Measurements from ENCODE around the gene GLO1.

The GLO1 gene

DNA sequence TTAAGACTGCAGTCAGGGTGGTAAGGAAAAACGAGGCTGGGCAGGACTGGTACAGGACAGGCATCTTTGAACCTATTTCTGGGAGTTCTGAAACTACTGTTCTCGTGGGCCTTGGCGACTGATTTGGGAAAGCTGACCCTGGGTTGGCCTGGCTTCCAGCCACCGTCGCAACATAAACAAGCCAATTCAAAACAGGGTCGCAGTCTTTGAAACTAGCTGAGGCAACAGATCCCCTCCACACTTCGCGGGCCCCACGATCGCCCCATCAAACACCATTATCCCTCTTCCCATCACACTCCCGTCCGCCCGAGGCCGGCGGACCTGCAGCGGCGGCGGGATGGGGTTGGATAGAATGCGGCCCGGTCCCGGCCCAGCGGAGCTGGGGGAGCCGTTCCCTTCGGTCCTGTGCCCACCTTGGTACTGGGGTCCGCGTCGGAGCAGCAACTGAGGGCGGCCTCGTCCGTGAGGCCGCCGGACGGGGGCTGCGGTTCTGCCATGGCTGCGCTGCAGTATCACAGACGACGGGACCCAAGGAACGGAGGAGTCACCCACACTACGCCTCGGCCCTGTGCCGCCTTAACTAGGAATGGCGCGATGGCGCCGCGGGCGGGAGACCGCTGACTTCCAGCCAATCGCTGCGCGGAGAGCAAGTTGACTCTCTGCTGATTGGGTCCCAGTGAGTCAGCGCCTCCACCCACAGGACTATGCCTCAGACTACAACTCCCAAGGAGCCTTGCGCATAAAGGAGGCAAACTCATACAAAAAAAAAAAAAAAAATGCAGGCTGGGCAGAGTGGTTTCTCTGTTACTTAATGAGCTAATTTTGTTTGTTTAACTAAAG is at the start of gene GLO1:
Gene GLO1, minus strand, starts transcription at position 588 of the 840 bp plus-strand sequence. Its CDS starts 91 bp downstream, at position 497.
- DNase-seq = peak; percentile 95

DNA sequence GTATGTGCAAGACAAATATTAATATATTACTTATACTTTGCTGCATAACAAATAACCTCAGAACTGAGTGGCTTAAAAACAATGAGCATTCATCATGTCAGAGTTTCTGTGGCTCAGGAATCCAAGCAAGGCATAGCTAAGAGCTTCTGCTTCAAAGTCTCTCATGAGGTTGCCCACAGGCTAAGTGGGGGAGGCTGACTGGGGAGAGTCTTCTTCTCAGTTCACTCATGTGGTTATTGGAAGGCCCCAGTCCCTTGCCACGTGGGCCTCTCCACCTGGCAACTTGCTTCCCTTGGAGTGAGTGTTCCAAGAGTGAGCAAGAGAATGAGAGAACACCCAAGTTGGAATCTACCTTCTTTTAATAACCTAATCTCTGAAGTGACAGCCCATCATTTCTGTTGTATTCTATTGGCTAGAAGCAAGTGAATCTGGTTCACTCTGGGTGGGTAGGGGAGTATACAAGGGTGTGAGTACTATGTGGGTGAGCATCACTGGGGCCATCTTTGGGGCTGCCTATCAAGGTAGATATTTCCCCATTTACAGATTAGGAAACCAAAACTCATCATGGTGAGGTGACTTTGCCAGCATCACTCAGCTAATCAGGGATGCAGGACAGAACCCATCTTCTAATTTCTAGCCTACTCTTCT is 48.1 kb upstream of the GLO1 start:
- peak; percentile 77 for DNase-seq

DNA sequence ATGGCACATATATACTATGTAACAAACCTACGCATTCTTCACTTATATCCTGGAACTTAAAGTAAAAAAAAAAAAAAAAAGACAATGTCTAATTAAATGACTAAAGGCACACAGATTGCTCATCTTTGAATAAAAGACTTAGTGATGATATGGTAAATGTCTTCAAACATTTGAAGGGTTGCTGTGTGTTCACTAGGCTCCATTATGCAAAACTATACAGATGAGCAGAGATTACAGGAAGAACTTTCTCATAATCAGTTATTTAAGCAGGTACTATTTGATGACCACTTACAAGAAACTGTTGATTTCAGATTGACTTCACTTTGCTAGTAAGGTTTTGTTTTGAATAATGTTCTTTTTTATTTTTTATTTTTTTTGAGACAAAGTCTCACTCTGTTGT is 46.5 kb upstream of the GLO1 start:
- DNase-seq = no peak

DNA sequence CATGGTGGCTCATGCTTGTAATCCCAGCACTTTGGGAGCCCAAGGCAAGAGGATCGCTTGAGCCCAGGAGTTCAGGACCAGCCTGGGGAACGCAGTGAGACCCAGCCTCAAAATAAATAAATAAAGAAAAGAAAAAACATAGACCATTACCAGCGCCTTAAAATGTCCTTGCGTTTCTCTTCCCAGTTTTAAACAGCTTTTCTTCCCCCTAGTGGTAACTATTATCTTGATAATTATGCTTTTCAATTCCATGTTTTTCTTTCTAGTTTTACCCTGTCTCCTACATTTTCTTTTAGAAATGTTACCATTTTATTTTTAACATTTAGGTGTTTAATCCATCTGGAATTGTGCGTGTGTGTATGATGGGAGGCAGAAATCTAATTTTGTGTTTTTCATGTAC is 36.6 kb upstream of the GLO1 start:
- DNase-seq = no peak

DNA sequence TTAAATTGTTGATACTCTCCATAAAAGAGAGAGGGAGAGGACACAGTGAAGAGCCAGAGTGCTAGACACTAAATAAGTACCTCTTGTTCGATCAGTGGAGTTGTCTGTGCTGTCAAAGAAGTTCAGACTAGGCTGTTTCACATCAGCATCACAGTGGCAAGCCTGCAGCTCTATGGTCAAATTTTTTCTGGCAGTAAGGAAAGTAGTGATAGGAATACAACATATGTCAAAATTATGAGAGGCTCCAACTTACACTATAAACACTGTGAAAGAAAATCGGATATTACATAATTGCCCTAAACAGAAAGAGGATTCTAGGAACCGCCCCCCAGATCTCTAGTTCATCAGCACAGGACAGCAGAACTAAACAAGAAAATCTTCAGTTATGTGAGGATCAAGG is 35.3 kb upstream of the GLO1 start:
- no peak for DNase-seq

DNA sequence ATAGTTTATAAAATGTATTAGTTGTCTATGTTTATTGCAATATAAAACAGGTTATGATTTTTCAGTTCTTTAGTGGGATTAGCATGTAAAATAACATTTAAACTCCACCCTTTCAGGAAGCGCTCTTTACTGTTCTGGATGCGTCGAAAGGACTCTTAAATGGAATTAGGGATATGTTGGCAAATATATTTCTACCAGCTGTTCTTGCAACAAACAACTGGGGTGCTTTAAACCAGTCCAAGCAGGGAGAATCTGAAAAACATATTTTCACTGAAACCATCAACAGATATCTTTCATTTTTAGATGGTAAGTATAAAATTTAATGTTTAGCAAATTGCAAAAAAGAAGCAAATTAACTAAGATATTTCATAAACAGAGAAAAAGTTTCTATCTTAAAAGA is 34.0 kb upstream of the GLO1 start:
- DNase-seq = no peak

DNA sequence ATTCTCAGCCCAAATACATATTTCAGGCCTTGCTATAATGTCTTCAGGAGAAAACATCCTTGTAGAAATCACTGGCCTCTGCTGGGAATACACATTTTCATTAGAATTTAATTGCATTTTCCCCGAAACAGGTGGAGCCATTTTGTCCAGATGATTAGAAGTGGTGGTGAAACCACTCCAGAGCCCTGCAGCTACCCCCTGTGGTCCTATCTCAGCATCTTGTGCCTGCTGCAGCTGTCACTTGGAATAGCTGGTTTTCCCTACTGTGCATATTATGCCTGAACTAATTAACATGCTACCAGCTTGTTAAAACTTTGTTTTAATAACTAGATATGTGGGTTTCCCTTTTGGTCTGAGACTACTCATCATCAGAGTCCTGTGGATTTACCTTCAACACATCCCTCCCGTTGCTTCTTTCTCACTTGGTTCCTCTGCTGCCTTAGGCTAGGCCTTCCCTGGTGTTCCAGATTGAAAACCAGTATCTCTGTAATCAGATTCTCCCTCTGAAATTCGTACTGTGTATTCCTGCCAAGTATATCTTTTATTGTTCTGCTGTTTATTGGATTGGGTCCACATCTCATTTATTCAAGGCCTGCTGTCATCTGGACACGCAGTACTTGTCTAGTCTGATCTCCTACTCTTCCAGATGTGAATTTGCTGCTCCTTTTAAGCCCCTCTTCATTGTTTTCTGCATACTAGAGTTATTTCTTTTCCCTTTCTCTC is 27.4 kb upstream of the GLO1 start:
- peak; percentile 16 for DNase-seq

DNA sequence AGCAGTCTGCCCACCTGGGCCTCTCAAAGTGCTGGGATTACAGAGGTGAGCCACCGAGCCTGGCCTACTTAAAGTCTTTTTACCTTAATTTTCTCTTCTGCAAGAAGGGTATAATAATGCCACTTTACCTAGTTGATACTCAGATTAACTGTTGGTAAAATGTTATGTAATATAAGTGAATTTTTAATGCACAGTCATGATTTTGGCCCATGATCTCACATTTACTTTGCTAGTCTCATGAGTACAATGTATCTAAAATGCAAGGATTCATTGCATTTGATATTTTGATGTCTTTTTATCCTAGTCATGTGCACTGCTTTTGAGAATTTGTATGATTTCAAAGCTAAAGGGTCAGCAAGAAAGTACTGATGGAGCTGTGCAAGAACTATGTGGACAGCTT is 25.3 kb upstream of the GLO1 start:
- DNase-seq = no peak

DNA sequence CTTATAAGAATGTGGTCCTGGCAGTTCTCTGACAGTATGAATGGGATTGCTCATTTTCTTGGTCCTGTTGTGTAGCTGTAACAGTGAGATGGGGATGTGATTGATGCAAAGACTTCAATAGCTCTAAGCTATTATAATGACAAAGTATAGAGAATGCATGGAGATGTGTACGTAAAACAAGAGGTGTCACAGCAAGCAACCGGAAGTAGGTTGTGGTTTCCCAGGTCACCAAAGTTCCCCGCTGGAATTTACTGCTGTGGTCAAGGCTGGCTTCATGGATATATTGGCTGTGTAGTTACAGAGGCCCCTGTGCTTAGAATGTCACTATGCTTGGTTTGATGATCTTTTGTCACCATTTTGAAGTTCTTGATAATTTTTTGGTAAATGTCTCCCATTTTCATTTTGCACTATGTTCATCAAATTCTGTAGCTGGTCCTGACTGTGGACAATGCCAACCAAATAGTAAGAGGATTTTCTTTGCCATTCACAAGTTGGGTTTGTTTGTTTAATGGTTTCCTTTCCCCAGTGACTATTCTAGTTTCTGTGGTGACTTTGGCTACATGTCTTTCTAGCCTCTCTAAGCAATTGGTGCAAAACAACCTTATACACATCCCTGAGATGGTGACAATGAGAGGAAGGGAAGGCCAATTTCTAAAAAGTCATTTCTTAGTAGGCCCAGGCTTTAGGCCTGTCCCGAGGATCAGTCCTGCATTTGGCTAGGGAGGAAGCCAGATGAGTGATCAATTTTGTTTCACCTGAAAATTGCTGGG is 22.7 kb upstream of the GLO1 start:
- DNase-seq = no peak

DNA sequence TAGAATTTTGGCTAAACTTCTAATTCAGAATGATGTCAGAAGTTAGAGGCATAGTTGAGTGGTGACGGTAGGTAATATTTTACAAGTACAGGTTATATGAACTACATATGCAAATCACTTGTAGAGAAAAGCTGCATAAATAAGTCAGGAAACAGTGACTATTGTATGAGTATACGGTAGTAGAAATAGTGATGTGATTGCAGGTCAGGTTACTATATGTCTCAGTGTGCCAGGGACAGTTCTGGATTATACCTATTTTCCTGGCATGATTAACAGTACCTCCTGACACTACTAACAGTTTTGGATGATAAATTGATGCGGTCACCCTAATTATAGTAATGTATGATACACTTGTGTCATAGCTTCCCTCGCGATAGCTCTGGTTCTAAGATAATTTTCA is 21.4 kb upstream of the GLO1 start:
- DNase-seq = no peak

DNA sequence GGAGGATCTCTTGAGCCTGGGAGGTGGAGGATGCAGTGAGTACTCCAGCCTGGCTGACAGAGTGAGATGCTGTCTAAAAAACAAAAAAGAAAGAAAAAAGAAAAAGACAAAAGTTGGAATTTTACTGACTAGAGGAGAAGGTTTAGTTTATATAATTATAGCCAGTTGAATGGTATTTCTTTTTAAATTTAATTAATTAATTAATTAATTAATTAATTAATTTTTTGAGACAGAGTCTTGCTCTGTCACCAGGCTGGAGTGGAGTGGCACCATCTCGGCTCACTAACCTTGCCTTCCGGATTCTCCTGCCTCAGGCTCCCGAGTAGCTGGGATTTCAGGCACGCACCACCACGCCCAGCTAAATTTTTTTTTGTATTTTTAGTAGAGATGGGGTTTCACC is 20.8 kb upstream of the GLO1 start:
- DNase-seq = no peak

DNA sequence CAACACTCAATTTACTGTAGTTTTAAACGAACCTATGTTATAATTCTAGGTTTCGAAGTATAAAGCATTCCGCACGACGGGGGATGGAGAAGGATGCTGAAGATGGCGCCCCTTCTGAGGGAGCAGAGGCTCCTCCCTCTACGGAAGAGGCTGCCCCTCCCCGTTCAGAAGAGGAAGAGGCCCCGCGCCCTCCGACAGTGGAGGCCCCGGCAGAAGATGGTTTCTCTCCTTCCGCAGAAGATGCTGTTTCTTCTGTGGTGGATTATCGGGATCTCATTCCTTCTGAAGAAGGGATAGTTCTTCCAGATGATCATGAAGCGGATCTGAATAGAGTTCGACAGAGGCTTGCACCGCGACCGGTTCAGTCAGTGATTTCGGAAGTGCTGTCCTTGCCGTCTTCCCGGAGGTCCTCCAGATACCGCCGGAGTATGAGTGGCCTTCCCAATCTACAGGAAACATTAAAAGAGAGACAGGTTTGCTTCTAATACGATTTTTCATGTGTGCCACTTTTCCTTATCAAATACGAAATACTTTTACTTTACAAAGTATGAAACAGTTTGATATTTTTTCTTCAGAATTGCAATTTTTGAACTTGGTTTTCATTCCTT is 19.9 kb upstream of the GLO1 start:
- no peak for DNase-seq

DNA sequence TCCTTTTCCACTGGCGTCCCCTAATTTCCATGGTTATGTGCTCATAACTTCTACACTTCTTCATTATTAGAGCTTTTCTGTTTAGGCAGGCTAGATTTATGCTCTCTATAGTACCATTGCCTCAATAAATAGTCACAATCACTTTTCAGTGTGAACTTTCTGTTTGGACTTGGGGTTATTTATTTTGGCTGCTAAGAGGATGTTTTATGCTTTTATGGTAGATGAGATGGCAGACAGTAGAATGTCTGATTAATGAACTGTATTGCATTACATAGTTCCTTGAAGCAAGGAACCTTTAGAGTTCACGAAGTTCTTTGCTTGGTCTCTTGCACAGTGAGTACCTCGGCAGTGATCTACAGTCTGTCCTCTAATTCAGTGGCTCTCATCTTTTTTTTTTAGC is 19.1 kb upstream of the GLO1 start:
- DNase-seq = no peak

DNA sequence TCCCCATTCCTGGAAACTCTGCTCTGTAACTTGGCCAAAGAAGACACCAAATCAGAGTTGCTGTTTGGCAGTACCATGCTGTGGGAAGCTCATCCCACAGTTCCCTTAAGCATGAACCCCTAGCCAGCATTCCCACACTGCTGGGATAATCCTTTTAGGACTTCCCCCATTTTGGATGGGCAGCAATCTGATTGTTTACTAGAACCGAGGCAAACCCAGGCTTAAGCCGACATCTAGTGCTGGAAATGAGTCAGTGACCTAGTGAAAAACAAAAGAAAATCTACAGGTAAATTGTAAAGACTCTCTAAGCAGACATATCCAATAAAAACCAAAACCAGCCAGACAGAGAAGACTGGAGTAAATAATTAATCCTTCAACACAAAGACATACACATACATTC is 17.4 kb upstream of the GLO1 start:
- DNase-seq = no peak

DNA sequence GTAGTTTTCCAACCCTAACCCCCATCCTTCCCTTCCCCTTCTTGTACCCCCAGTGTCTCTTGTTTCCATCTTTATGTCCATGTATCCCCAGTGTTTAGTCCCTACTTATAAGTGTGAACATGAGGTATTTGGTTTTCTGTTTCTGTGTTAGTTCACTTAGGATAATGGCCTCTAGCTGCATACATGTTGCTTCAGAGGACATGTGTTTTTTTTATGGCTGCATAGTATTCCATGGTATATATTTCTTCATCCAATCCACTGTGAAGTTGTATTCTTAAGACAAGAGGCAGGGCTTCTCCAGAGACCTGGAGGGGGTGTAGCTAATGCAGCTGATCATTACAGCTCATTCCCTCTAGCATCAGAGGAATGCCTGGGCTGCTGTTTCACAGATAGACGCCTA is 16.4 kb upstream of the GLO1 start:
- no peak for DNase-seq

DNA sequence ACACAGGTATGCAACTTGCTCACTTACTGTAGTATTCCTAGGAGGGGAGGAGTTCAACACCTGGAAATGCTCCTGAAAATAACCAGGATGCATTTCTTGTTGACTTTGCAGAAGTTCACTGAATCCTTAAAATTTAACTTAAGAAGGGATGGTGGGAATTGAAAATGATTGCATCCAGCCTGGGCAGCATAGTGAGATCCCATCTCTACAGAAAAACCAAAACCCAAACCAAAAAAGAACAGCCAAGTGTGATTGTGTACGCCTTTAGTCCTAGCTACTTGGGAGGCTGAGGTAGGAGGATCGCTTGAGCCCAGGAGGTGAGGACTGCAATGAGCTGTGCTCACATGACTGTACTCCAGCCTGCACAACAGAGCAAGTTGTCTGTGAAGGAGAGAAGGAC is 13.9 kb upstream of the GLO1 start:
- no peak for DNase-seq

DNA sequence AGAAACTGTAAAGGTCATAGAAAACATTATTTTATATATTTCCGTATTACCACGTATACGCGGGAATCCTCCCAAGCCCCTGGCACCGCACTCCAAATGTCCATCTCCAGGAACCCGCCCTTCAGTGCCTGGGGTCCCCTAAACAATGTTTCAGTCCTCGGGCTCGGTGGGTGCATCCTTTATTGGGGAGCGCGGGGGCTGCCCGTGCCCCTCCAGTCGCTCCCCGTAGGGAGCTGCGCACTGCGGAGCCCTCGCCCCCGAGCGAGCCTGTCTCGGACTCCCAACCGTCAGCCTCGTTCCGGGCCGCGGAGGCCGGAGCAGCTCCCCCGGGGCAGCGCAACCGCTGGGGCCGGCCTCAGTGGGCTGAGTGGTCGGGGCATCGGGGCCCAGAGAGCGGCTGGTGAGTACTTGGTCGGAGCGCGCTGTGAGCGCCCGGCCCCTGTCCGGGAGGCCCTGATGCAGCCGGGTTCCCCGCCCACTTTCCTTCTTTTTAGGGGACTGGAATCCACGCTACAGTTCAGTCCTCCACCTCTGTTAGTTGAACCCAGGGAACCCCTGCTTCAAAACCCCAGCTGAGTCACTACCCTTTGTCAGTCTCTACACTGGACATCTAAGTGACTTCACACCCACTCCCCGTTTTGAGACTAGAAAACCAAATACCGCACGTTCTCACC is 12.2 kb upstream of the GLO1 start, which contains the start of gene DNAH8:
Gene DNAH8, plus strand, starts transcription at position 296 of the 674 bp plus-strand sequence. CDS start 7,499 bp downstream, outside the sequence.
- no peak for DNase-seq

DNA sequence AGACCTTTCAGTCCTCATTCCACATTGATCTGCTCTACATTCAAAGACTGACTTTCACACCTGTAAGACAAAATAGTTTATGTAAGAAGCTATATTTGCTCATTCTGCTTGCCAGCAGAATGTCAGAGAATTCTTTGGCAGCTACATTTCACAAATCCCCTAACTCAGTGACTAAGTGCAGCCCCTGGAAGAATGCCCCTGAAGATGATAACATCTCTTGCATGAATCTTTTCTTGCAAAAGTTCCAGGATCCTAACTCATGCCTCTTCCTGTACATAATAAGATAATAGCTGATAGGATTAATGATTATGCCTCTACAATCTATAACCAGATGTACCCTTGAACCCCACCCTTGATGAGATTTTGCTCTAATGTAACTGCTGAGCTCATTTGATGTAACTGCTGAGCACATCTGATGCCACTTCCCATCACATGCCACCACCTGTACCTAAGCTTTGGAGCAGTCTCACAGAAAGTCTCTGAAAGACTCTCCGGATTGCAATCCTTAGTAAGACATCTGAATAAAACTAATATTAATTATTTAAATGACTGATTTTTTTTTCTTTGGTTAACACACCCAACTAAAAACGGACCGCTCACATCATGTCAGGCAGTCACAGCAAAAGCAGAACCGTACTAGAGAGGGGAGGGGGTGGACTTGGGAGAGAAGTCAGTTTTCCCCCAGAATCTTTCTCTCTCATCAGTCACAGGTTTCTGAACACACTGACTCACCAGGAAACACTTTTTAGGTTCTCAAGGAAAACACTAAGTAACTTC is 11.5 kb upstream of the GLO1 start:
- no peak for DNase-seq

DNA sequence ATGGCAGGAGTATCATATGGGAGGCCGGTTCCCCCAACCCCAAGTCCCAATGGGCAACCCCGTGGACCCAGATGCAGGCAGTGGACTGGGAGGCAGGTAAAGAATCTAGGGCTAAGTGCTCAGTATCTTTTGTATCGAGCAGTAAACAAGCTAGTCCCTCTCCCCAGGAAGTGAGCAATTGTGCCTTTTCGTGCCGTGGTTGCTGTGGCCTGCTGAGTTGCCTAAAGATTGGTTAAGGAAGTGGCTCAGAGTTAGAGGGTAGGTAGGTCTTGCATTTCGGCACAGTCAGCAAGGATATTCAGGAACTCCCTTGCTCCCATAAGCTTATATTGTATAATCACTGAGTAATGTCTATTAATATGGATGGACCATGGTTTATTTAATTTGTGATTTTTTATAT is 10.9 kb upstream of the GLO1 start:
- no peak for DNase-seq

DNA sequence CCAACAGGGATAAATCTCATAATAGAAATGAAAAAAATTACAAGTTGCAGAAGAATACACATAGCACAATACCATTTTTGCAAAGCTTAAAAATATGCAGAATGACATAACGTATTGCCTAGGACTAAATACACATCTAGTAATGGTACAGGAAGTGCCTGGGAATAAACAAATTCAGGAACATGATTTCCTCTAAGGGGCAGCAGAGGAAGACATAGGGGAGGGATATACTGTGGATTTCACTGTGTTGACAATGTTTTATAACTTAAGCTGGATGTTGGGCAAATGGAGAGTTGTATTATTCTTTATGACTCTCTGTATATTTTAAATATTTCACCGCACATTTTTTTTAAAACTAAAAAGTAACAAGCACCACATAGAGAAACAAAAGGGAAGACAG is 5.6 kb upstream of the GLO1 start:
- no peak for DNase-seq

DNA sequence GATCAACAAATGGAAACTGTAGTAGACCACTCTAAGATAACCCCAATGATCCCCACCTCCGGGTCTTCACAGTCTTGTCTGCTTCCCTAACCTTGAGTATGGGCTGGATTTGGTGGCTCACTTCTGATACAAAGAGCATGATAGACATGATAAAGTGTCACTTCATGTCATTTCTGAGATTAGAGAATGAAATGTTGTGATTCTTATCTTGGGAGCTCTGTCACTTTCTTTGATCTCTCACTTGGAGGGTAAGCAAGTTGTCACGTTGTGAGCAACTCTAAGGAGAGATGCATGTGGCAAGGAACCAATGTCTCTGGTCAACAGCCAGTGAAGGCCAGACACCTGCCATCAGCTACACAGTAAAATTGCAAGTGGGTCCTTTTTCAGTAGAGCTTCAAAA is 3.0 kb upstream of the GLO1 start:
- no peak for DNase-seq
